Measurements from ENCODE around the gene LAMA3. TPM values are rescaled to one million over a fixed set of nuclear protein-coding genes. Genes with fewer than 3 reads are reported as not detected.

The LAMA3 gene
- total and polyA plus RNA-seq, 10 of the 15 experiments (the other 5 are each of a cell fraction or from before 2014, with no cell fraction given) = 0.37 to 6.5 (median 5.4) TPM

GRCh38 chr18:23995180-23995579 is 305.9 kb downstream of the LAMA3 start (continued):
- TF ChIP-seq ZBTB4 (CRISPR knock-in tag; IDR thresholded peaks at IDR 0.05) (no peak), ZBED1 (IDR thresholded peaks at IDR 0.05; ENCODE audit: borderline replicate concordance) (no peak; the same call in 1 of the 2 replicates), ZNF217 (IDR thresholded peaks at IDR 0.05) (no peak), EED (IDR thresholded peaks at IDR 0.05; ENCODE audit: low read depth) (peak; percentile 83)

GRCh38 chr18:23998018-23998417 is 308.8 kb downstream of the LAMA3 start:
- no peaks in the 10 kb centered on the region for H3K9me3 ChIP-seq (replicated peaks; ENCODE audit: control insufficient read depth, insufficient read depth, low read length)

More at GRCh38 chr18:23998018-23998417, 308.8 kb downstream of the LAMA3 start:
- Histone ChIP-seq H2AFZ (ENCODE audit: control insufficient read depth, low read depth, low read length) (peak overlapping the region; percentile 38), H3K4me3 (no peak overlapping the region), H3K36me3 (ENCODE audit: control insufficient read depth in 2 of 2, insufficient read depth in 2 of 2, low read length in 1 of 2) (no peaks in the 10 kb centered on the region), H3K27me3 (replicated peaks in 1 of 2; ENCODE audit: control insufficient read depth in 2 of 2, insufficient read depth in 2 of 2, low read length in 1 of 2) (no peaks in the 10 kb centered on the region), H3K9ac (ENCODE audit: control insufficient read depth, insufficient read depth, low read length) (peak overlapping the region; percentile 19; the same call in 1 of the 2 replicates), H3K27ac (ENCODE audit: control insufficient read depth, insufficient read depth) (peak overlapping the region; percentile 40), H4K20me1 (ENCODE audit: control insufficient read depth, insufficient read depth) (no peaks in the 10 kb centered on the region), H3K79me2 (ENCODE audit: control insufficient read depth, insufficient read depth, low read length) (peaks cover 5% of the 10 kb centered on the region), H3K4me1 (ENCODE audit: control insufficient read depth, insufficient read depth, low read length) (peaks cover 41% of the 10 kb centered on the region), H3K4me2 (ENCODE audit: control insufficient read depth, insufficient read depth) (peak overlapping the region; percentile 64)
- ChIA-PET CTCF (interaction anchor here (0.6 kb wide), 1 partner anchor 1287 kb away, joined by 3 read pairs; no protein-coding TSS in a partner anchor), SMC1A (ENCODE audit: uncharacterized antibody, unreplicated experiment) (interaction anchor here (0.7 to 2.7 kb wide), 4 partner anchors 9 to 30 kb away, joined by 3 to 13 read pairs (median 6); no protein-coding TSS in a partner anchor), POLR2A (interaction anchor here (0.6 to 1.6 kb wide), 2 partner anchors 9 to 780 kb away, joined by 3 to 4 read pairs; no protein-coding TSS in a partner anchor), RAD21 (ENCODE audit: unreplicated experiment) (interaction anchor here (0.7 to 2.1 kb wide), 3 partner anchors 33 to 117 kb away, joined by 3 to 6 read pairs (median 3); no protein-coding TSS in a partner anchor)
- BruUV-seq (replicated peaks) = no TSS peak
- ATAC-seq = no peak
- WGBS (ENCODE audit: insufficient coverage, insufficient replicate concordance, low lambda C conversion rate, missing lambda C conversion rate) = 38% methylated on average over 2 of the region's 2 CpGs
- intact Hi-C loops (cut with micrococcal nuclease; ENCODE audit: unreplicated experiment) (no loop called here), in situ Hi-C loops (cut with MboI) (no loop called here)
- no peak for FAIRE-seq
- TF ChIP-seq NBN (IDR thresholded peaks at IDR 0.05) = no peak
- TF ChIP-seq NFXL1 (IDR thresholded peaks at IDR 0.05; ENCODE audit: borderline replicate concordance) = no peak
- TF ChIP-seq POU2F2 (IDR thresholded peaks at IDR 0.05; ENCODE audit: borderline replicate concordance, low read depth, low read length) = no peak
- no peak for TF ChIP-seq MTA3 (IDR thresholded peaks at IDR 0.05; ENCODE audit: borderline replicate concordance, low read length)
- no peak for TF ChIP-seq RUNX3 (IDR thresholded peaks at IDR 0.05; ENCODE audit: low read length)
- no peak for TF ChIP-seq NFYB (IDR thresholded peaks at IDR 0.05; ENCODE audit: insufficient read depth, low read depth, low read length)
- TF ChIP-seq YY1 (IDR thresholded peaks at IDR 0.05; ENCODE audit: low read depth, low read length) = no peak
- no peak for TF ChIP-seq SPI1 (IDR thresholded peaks at IDR 0.05; ENCODE audit: borderline replicate concordance, insufficient read depth, low read depth, low read length)
- TF ChIP-seq CBFB (IDR thresholded peaks at IDR 0.05; ENCODE audit: low read depth) = no peak
- no peak for TF ChIP-seq FOXM1 (IDR thresholded peaks at IDR 0.05; ENCODE audit: low read depth, low read length)
- TF ChIP-seq ZNF274 (IDR thresholded peaks at IDR 0.05; ENCODE audit: insufficient read depth, insufficient read length) = no peak
- no peak for TF ChIP-seq REST (IDR thresholded peaks at IDR 0.05; ENCODE audit: low read depth, low read length)
- TF ChIP-seq HDGF (IDR thresholded peaks at IDR 0.05) = no peak
- TF ChIP-seq STAT3 (IDR thresholded peaks at IDR 0.05; ENCODE audit: low read depth, low read length) = no peak
- DNase-seq (ENCODE audit: low read depth, low spot score) = no peak

All from GM12878 (cell line).